GM12878 (cell line): ENCODE measurements around the gene TMCC2.

ENCODE experiments used
- ATF3 ChIP-seq: IDR thresholded peaks from 2 replicates; pipeline ENCODE4 v1.6.1; 2011; ENCODE audit warnings: low read depth, mild to moderate bottlenecking, low read length, moderate library complexity, borderline replicate concordance; ENCODE audit errors: extremely low read depth
- CEBPB ChIP-seq, 2 experiments: fragments of 150-350 bp in 1 of 2; IDR thresholded peaks; 2 replicates each; pipeline ENCODE4 v1.6.1; 2012 to 2014; ENCODE audit warnings: low read depth in 2 of 2, low read length in 2 of 2, borderline replicate concordance in 1 of 2, inconsistent platforms in 1 of 2
- CTCF ChIP-seq, 3 experiments: IDR thresholded peaks in 2 of 3; conservative IDR thresholded peaks in 1 of 3; 2 replicates each; pipeline ENCODE4 v1.5.1; 2011; ENCODE audit warnings: low read depth in 3 of 3, low read length in 3 of 3, mild to moderate bottlenecking in 3 of 3, control low read depth in 2 of 3, moderate library complexity in 2 of 3, inconsistent platforms in 1 of 3, mixed read lengths in 1 of 3; ENCODE audit not compliant: control insufficient read depth in 2 of 3, insufficient read depth in 1 of 3; ENCODE audit errors: extremely low read depth in 1 of 3
- HCFC1 ChIP-seq: fragments of 150-350 bp; IDR thresholded peaks from 2 replicates; pipeline ENCODE4 v1.6.1; 2014; ENCODE audit warnings: low read length
- MAX ChIP-seq: IDR thresholded peaks from 2 replicates; pipeline ENCODE4 v1.6.1; 2012; ENCODE audit warnings: low read depth, low read length, improper control_type of control experiment
- PKNOX1 ChIP-seq: fragments of 450-650 bp; IDR thresholded peaks from 2 replicates; pipeline ENCODE4 v1.6.1; 2016; ENCODE audit warnings: mild to moderate bottlenecking
- POLR2A ChIP-seq: IDR thresholded peaks from 2 replicates; pipeline ENCODE4 v1.6.1; 2011; ENCODE audit warnings: low read depth, mild to moderate bottlenecking, low read length
- SP1 ChIP-seq: IDR thresholded peaks from one replicate; pipeline ENCODE4 v1.6.1; 2011; ENCODE audit warnings: low read depth, low read length
- TAF1 ChIP-seq: IDR thresholded peaks from 2 replicates; pipeline ENCODE4 v1.6.1; 2011; ENCODE audit warnings: mild to moderate bottlenecking, low read depth, low read length, borderline replicate concordance
- ZNF687 ChIP-seq: fragments of 450-650 bp; IDR thresholded peaks from 2 replicates; pipeline ENCODE4 v1.6.1; 2017; ENCODE audit warnings: mild to moderate bottlenecking, moderate library complexity

- no peak for TF ChIP-seq CTCF (IDR thresholded peaks at IDR 0.05 in 2 of 3, conservative IDR thresholded peaks at IDR 0.05 in 1 of 3; ENCODE audit: control insufficient read depth in 2 of 3, extremely low read depth in 1 of 3, insufficient read depth in 1 of 3, low read depth in 3 of 3, low read length in 3 of 3)
- no peak for TF ChIP-seq SP1
- TF ChIP-seq PKNOX1 = no peak
- TF ChIP-seq MAX = no peak
- TF ChIP-seq TAF1 = no peak
- no peak for TF ChIP-seq ZNF687
- TF ChIP-seq POLR2A = no peak
- TF ChIP-seq ATF3 = no peak
- TF ChIP-seq CEBPB (IDR thresholded peaks at IDR 0.05; ENCODE audit: borderline replicate concordance in 1 of 2, low read depth in 2 of 2, low read length in 2 of 2) = no peak
- no peak for TF ChIP-seq HCFC1
Observed at GRCh38 chr1:205266611-205267305, 39.0 kb downstream of the TMCC2 start.
